ENCODE measurements around the gene LOC101059915.
A peak's percentile ranks its signal among the peaks of the same experiment; 100 is the strongest.

The LOC101059915 gene

GRCh38 chrX:71621603-71622002, 45.7 kb upstream of the LOC101059915 start:
- no peak for DNase-seq (ENCODE audit: low read depth)
- TF ChIP-seq, protein P1, sequence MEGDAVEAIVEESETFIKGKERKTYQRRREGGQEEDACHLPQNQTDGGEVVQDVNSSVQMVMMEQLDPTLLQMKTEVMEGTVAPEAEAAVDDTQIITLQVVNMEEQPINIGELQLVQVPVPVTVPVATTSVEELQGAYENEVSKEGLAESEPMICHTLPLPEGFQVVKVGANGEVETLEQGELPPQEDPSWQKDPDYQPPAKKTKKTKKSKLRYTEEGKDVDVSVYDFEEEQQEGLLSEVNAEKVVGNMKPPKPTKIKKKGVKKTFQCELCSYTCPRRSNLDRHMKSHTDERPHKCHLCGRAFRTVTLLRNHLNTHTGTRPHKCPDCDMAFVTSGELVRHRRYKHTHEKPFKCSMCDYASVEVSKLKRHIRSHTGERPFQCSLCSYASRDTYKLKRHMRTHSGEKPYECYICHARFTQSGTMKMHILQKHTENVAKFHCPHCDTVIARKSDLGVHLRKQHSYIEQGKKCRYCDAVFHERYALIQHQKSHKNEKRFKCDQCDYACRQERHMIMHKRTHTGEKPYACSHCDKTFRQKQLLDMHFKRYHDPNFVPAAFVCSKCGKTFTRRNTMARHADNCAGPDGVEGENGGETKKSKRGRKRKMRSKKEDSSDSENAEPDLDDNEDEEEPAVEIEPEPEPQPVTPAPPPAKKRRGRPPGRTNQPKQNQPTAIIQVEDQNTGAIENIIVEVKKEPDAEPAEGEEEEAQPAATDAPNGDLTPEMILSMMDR (IDR thresholded peaks at IDR 0.05; ENCODE audit: insufficient read depth, low read depth, low read length, missing control alignments) = no peak
- H3K4me3 ChIP-seq (ENCODE audit: low read depth, low read length) = no peak overlapping the region

DNA sequence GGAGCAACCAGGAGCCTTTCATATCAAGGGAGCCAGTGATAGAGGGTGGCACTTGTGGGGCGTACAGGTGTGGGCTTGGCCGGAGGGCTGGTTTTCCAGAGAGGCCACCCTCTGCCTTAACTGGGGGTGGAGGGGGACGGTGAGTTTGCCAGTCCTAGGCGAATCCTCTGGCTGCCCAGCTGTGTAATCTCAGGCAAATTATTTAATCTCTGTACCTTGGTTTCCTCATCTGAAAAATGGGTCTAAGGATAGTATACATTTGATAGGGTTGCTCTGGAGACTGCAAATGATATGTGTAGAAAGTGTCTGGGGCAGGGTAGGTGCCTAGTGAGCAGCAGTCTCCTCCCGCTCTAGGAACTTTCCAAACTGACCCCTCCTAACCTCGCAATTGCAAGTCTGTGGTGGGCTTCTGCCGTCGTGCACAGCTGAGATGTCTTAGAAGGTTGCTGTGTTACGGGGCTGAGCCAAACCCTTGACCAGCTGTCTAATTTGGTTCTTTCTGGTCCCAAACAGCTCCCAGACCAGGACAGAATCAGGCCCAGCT, 45.2 kb upstream of the LOC101059915 start:
- DNase-seq (ENCODE audit: low read depth) = no peak
- TF ChIP-seq, protein P1 (IDR thresholded peaks at IDR 0.05; ENCODE audit: insufficient read depth, low read depth, low read length, missing control alignments) = no peak
- no peak overlapping the region for H3K4me3 ChIP-seq (ENCODE audit: low read depth, low read length)

GRCh38 chrX:71622576-71623450, 44.5 kb upstream of the LOC101059915 start:
- peak overlapping the region; percentile 41 for H3K4me3 ChIP-seq (ENCODE audit: low read depth, low read length)
- TF ChIP-seq, protein P1 (IDR thresholded peaks at IDR 0.05; ENCODE audit: insufficient read depth, low read depth, low read length, missing control alignments) = no peak
- peak; percentile 92 for DNase-seq (ENCODE audit: low read depth)

DNA sequence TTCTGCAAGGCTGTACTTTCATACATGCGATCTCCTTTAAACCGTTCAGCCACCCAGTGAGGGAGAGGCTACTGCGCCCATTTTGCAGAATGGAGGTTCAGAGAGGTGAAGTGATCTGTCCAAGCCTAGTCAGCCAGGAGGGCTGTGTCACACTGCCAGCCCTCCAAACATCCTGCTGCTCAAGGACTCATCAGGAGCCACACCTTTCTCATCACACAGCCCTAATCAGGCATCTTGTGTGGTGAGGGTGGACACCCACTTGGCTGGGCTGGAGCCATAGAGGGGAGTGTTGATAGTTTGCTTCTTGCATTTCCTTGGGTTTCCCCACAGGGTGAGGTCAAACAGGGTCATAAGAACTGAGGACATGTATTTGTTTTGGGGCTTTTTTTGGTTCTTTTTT, 43.6 kb upstream of the LOC101059915 start:
- H3K4me3 ChIP-seq (ENCODE audit: low read depth, low read length) = peak overlapping the region; percentile 41
- TF ChIP-seq, protein P1 (IDR thresholded peaks at IDR 0.05; ENCODE audit: insufficient read depth, low read depth, low read length, missing control alignments) = no peak

GRCh38 chrX:71625471-71625870, 41.9 kb upstream of the LOC101059915 start:
- H3K4me3 ChIP-seq (ENCODE audit: low read depth, low read length) = no peak overlapping the region
- TF ChIP-seq, protein P1 (IDR thresholded peaks at IDR 0.05; ENCODE audit: insufficient read depth, low read depth, low read length, missing control alignments) = no peak
- DNase-seq (ENCODE audit: low read depth) = no peak

More for the DNA sequence above, 43.6 kb upstream of the LOC101059915 start:
- peak; percentile 58 for DNase-seq (ENCODE audit: low read depth)

- TF ChIP-seq, protein P1 (IDR thresholded peaks at IDR 0.05; ENCODE audit: insufficient read depth, low read depth, low read length, missing control alignments) = no peak
- H3K4me3 ChIP-seq (ENCODE audit: low read depth, low read length) = no peak overlapping the region
- no peak for DNase-seq (ENCODE audit: low read depth)
These were observed 40.8 kb upstream of the LOC101059915 start for GRCh38 chrX:71626576-71626975.
